Glutamatergic neuron (in vitro differentiated cells): Measurements from ENCODE around the gene APBB2. TPM values are rescaled to one million over a fixed set of nuclear protein-coding genes. Genes with fewer than 3 reads are reported as not detected.

Experiments used
- DNase-seq: peaks from one replicate; pipeline ENCODE4 v3.0.0; 2022
- H3K27ac Mint-ChIP-seq: one replicate; pipeline ENCODE4 v1.8.0; 2020; ENCODE audit warnings: mild to moderate bottlenecking, mixed read lengths, inconsistent platforms; ENCODE audit not compliant: unreplicated experiment
- H3K27me3 Mint-ChIP-seq: one replicate; pipeline ENCODE4 v1.8.0; 2020; ENCODE audit warnings: mild to moderate bottlenecking, moderate library complexity, mixed read lengths, inconsistent platforms; ENCODE audit not compliant: unreplicated experiment
- H3K36me3 Mint-ChIP-seq: one replicate; pipeline ENCODE4 v1.8.0; 2020; ENCODE audit warnings: mild to moderate bottlenecking, mixed read lengths, inconsistent platforms; ENCODE audit not compliant: unreplicated experiment
- H3K4me1 Mint-ChIP-seq: one replicate; pipeline ENCODE4 v1.8.0; 2020; ENCODE audit warnings: mild to moderate bottlenecking, low read depth, mixed read lengths, inconsistent platforms; ENCODE audit not compliant: unreplicated experiment
- H3K4me3 Mint-ChIP-seq: one replicate; pipeline ENCODE4 v1.8.0; 2020; ENCODE audit warnings: mild to moderate bottlenecking, mixed read lengths, inconsistent platforms; ENCODE audit not compliant: unreplicated experiment
- H3K9me3 Mint-ChIP-seq: one replicate; pipeline ENCODE4 v1.8.0; 2020; ENCODE audit warnings: mild to moderate bottlenecking, moderate library complexity, mixed read lengths, inconsistent platforms; ENCODE audit not compliant: unreplicated experiment
- CTCF ChIP-seq: fragments of 200-600 bp; sonication (generic); IDR thresholded peaks from one replicate; pipeline ENCODE4 v1.5.0; 2021; ENCODE audit not compliant: partially characterized antibody, unreplicated experiment
- total RNA-seq: library from RNA; stranded (reverse); fragmentation: NEBNext Ultra II Directional; extraction: Animal tissue kit (Norgen Biotek cat#: 25700); gene quantifications from one replicate; pipeline ENCODE4 v1.2.1, GENCODE V29; 2021; ENCODE audit not compliant: unreplicated experiment

The APBB2 gene
- total RNA-seq, 1 donor from 2014 or later, result 117 TPM

GRCh38 chr4:41095192-41095872 lies 119.0 kb downstream of the APBB2 start:
- Mint-ChIP-seq H3K4me1 (peaks cover 11% of the 10 kb centered on the region), H3K9me3 (peaks cover 3% of the 10 kb centered on the region), H3K36me3 (no peaks in the 10 kb centered on the region), H3K27ac (peak overlapping the region; percentile 17), H3K4me3 (no peak overlapping the region), H3K27me3 (no peaks in the 10 kb centered on the region)
- DNase-seq, result no peak
- TF ChIP-seq CTCF, result no peak

DNA sequence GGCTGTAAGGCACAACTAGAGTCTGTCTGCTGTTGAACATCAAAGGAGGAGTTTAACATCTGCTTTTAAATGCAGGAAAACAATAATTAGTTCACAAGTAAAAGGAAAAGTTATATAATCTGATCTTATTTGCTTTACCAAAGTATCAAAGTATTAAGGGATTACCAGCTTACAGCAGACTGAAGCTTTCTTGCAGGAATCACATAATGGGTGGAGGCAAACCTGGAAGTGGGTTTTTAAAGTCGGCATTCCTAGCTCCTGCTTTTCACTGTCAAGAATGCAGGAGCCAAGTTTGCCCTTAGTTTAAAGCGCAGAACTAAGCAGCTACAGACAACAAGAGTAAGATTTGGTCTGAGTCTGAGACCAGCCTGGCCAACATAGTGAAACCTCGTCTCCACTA lies 122.2 kb downstream of the APBB2 start:
- TF ChIP-seq CTCF, result no peak
- Mint-ChIP-seq H3K27me3 (no peaks in the 10 kb centered on the region), H3K4me1 (peaks cover 9% of the 10 kb centered on the region)

GRCh38 chr4:41081847-41082246 lies 132.5 kb downstream of the APBB2 start:
- Mint-ChIP-seq H3K4me1 (peaks cover 5% of the 10 kb centered on the region), H3K36me3 (peaks cover 10% of the 10 kb centered on the region), H3K9me3 (peaks cover 3% of the 10 kb centered on the region), H3K27me3 (no peaks in the 10 kb centered on the region), H3K27ac (no peak overlapping the region), H3K4me3 (no peak overlapping the region)
- no peak for DNase-seq
- TF ChIP-seq CTCF, result no peak

More for the DNA sequence above, 122.2 kb downstream of the APBB2 start:
- peaks cover 6% of the 10 kb centered on the region for H3K9me3 Mint-ChIP-seq
- H3K36me3 Mint-ChIP-seq, result peaks cover 4% of the 10 kb centered on the region
- DNase-seq, result no peak
- H3K27ac Mint-ChIP-seq, result no peak overlapping the region
- H3K4me3 Mint-ChIP-seq, result no peak overlapping the region

GRCh38 chr4:41080976-41081375 lies 133.4 kb downstream of the APBB2 start:
- Mint-ChIP-seq H3K27me3 (no peaks in the 10 kb centered on the region), H3K27ac (no peak overlapping the region), H3K4me3 (no peak overlapping the region), H3K36me3 (peaks cover 3% of the 10 kb centered on the region), H3K4me1 (peaks cover 11% of the 10 kb centered on the region), H3K9me3 (peaks cover 3% of the 10 kb centered on the region)
- DNase-seq, result no peak
- no peak for TF ChIP-seq CTCF

DNA sequence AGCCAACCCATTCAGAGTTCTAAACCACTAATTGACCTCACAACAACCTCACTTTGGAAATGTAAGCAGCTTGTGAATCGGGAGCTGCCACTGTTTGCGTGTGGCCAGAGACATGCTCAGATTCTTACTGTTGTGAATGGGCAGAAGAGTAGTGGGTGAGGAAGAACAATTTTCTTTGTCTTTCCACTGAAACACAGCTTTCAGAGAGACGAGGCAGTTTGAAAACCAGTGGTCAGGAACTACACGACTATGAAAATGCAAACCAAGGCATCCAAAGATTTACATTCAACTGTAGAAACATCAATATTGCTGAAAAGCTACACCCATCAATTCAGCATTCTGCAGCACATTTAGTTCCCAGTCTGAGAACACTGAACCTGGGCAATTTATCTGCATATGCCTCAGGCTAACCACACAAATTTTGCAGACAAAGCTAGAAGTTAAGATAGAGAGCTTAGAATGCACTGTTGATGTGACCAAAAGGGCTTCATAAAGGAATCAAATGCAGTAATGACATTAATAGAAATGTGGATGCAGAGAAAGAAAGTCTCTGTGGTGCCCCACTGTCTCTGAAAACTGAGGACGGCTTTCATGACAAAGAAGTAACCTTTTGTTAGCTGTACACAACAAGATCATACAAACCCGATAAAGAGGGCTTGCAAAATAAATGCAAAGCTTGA lies 134.3 kb downstream of the APBB2 start:
- DNase-seq, result no peak
- Mint-ChIP-seq H3K36me3 (no peaks in the 10 kb centered on the region), H3K27me3 (no peaks in the 10 kb centered on the region), H3K9me3 (peaks cover 1% of the 10 kb centered on the region), H3K4me1 (peaks cover 13% of the 10 kb centered on the region), H3K4me3 (no peak overlapping the region), H3K27ac (no peak overlapping the region)
- TF ChIP-seq CTCF, result no peak
